ENCODE data around the gene MAP2K6. TPM values are rescaled to one million over a fixed set of nuclear protein-coding genes. Genes with fewer than 3 reads are reported as not detected.

Gene MAP2K6
- total and polyA plus RNA-seq, 2 of the 8 experiments (the other 6 are each of a cell fraction or from before 2014, with no cell fraction given) = 11.0 to 44.1 TPM

DNA sequence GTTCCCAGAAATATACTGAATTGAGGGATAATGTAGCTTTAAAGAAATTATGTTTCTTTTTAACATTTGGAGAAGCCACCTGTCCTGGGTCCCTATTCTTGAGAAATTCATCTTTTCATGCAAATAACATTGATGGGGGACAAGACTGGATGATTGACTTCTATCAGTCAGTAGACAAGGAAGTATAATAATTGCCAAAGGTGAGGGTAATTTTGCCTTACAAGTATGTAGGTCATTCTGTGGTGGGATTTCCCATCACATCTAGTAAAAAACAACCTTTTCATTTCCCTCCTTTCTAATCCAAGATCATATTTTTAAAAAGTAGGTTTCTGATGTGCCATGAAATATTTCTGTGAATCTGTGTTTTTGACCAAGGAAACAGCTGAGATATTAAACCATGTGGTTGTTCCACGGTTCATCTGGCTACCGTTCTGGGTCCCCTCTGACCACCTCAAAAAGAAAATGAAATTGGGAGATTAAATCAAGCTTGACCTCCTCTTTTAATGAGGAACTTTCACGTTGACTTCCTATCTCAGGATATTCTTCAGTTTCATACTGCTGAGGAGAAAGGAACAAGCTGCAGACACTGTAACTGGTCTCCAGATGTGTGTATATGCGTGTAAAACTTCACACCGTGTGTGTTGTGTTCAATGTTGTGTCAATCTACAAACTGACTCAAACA lies 138.6 kb downstream of the MAP2K6 start:
- Histone ChIP-seq H2BK12ac (ENCODE audit: low read depth, low read length) (no peak overlapping the region), H3K14ac (ENCODE audit: insufficient read length) (no peak overlapping the region), H3K4me3 (ENCODE audit: extremely low read depth in 1 of 4, insufficient read depth in 2 of 4, low read depth in 3 of 4, low read length in 4 of 4) (no peak overlapping the region), H3K4me1 (replicated peaks in 1 of 4; ENCODE audit: control insufficient read depth in 3 of 4, insufficient read depth in 4 of 4, low read length in 3 of 4) (no peaks in the 10 kb centered on the region), H3K18ac (ENCODE audit: extremely low read depth, low read length) (no peak overlapping the region), H4K20me1 (replicated peaks in 1 of 2; ENCODE audit: control insufficient read depth in 1 of 2, insufficient read depth in 2 of 2, low read length in 2 of 2) (no peaks in the 10 kb centered on the region), H3K9ac (replicated peaks in 1 of 4; ENCODE audit: extremely low read depth in 1 of 4, low read depth in 3 of 4, low read length in 3 of 4) (no peak overlapping the region), H3K4ac (replicated peaks; ENCODE audit: insufficient read length, low read depth, low read length) (no peak overlapping the region), H2BK15ac (ENCODE audit: low read length) (no peak overlapping the region), H4K5ac (ENCODE audit: insufficient read length, low read depth, low read length) (no peak overlapping the region), H2BK5ac (ENCODE audit: low read depth, low read length) (no peak overlapping the region), H3K27me3 (replicated peaks in 1 of 4; ENCODE audit: control insufficient read depth in 3 of 4, extremely low read depth in 1 of 4, insufficient read depth in 3 of 4, low read length in 3 of 4) (no peaks in the 10 kb centered on the region), H3K36me3 (ENCODE audit: control insufficient read depth in 2 of 4, insufficient read depth in 4 of 4, low read length in 3 of 4) (no peaks in the 10 kb centered on the region; a peak in 1 of 8 replicates), H3K4me2 (ENCODE audit: insufficient read depth in 1 of 2, low read depth in 2 of 2, low read length in 2 of 2) (no peak overlapping the region), H2AFZ (ENCODE audit: low read length) (no peak overlapping the region), H3K79me1 (ENCODE audit: low read depth, low read length) (no peaks in the 10 kb centered on the region), H3K79me2 (ENCODE audit: control insufficient read depth in 1 of 2, insufficient read depth in 2 of 2, low read length in 2 of 2) (no peaks in the 10 kb centered on the region), H3K27ac (ENCODE audit: low read depth, low read length) (no peak overlapping the region), H3K23ac (ENCODE audit: insufficient read length) (no peak overlapping the region), H4K8ac (ENCODE audit: extremely low read depth, insufficient read depth, low read length) (no peak overlapping the region), H4K91ac (replicated peaks; ENCODE audit: insufficient read length, low read length) (no peak overlapping the region), H3K56ac (replicated peaks; ENCODE audit: insufficient read length, low read depth, low read length) (no peak overlapping the region), H3K23me2 (ENCODE audit: low read depth, low read length) (no peaks in the 10 kb centered on the region), H2AK5ac (ENCODE audit: low read depth, low read length) (no peak overlapping the region), H3K9me3 (ENCODE audit: insufficient read depth in 2 of 2, low read depth in 1 of 2, low read length in 1 of 2) (no peaks in the 10 kb centered on the region), H2BK20ac (ENCODE audit: low read length) (no peak overlapping the region), H2BK120ac (replicated peaks; ENCODE audit: low read depth, low read length) (no peak overlapping the region)
- DNase-seq (ENCODE audit: low read depth in 1 of 2, low spot score in 2 of 2) (no peak), FAIRE-seq (no peak)
- ChIA-PET CTCF (ENCODE audit: partially characterized antibody) (interaction anchor here (1.0 to 1.4 kb wide), 2 partner anchors 16 to 194 kb away, joined by 3 to 6 read pairs; no protein-coding TSS in a partner anchor), POLR2A (ENCODE audit: partially characterized antibody) (interaction anchor here (0.6 kb wide), 1 partner anchor 85 kb away, joined by 3 read pairs; no protein-coding TSS in a partner anchor)
- WGBS, 2 experiments (ENCODE audit: extremely low coverage in 1 of 2, insufficient coverage in 1 of 2, insufficient read length in 1 of 2, insufficient replicate concordance in 2 of 2, low coverage in 1 of 2, low lambda C conversion rate in 2 of 2, missing lambda C conversion rate in 1 of 2) = 94% methylated on average over 5 of the region's 5 CpGs; no CpG with 5 or more reads in 1 of the 2 experiments
- TF ChIP-seq CHD1 (IDR thresholded peaks at IDR 0.05; ENCODE audit: low read depth, low read length) = no peak
- no peak for TF ChIP-seq ASH2L (IDR thresholded peaks at IDR 0.05; ENCODE audit: low read length)
- no peak for TF ChIP-seq NRF1 (IDR thresholded peaks at IDR 0.05; ENCODE audit: low read depth, low read length)

All from H1 (cell line).